HepG2 (cell line): Measurements from ENCODE around the gene UBL5. TPM values are rescaled to one million over a fixed set of nuclear protein-coding genes. Genes with fewer than 3 reads are reported as not detected.

Experiments
- NCOR1 ChIP-seq: fragments of 200-600 bp; sonication (generic); IDR thresholded peaks from 2 replicates; pipeline ENCODE4 v1.7.0; 2017; ENCODE audit warnings: antibody characterized with exemption, low read length, borderline replicate concordance
- PHF8 ChIP-seq: sonication (generic); formaldehyde crosslinking; IDR thresholded peaks from 2 replicates; pipeline ENCODE4 v1.5.0; 2020; ENCODE audit warnings: missing genetic modification reagents
- RORA ChIP-seq: sonication (generic); formaldehyde crosslinking; IDR thresholded peaks from 2 replicates; pipeline ENCODE4 v1.5.0; 2020; ENCODE audit warnings: mild to moderate bottlenecking, missing genetic modification reagents, moderate library complexity
- SKI ChIP-seq: fragments of 450-650 bp; IDR thresholded peaks from one replicate; pipeline ENCODE4 v1.6.1; 2018; ENCODE audit warnings: mild to moderate bottlenecking; ENCODE audit not compliant: partially characterized antibody
- SP5 ChIP-seq: IDR thresholded peaks from 2 replicates; pipeline ENCODE4 v1.6.1; 2016; ENCODE audit warnings: low read depth, borderline replicate concordance
- TEAD3 ChIP-seq: optimal IDR thresholded peaks from 2 replicates; pipeline ENCODE3; 2016; ENCODE audit warnings: borderline replicate concordance
- ZC3H13 ChIP-seq: sonication (generic); formaldehyde crosslinking; IDR thresholded peaks from 2 replicates; pipeline ENCODE4 v1.8.1; 2023; ENCODE audit warnings: mild to moderate bottlenecking, missing genetic modification reagents, moderate library complexity
- ZNF232 ChIP-seq: sonication (generic); formaldehyde crosslinking; IDR thresholded peaks from 2 replicates; pipeline ENCODE4 v1.4.0; 2020; ENCODE audit warnings: missing genetic modification reagents, borderline replicate concordance
- polyA plus RNA-seq, 8 experiments: library from polyadenylated mRNA; depleted of rRNA in 3 of 8; stranded (reverse) in 7 of 8; unstranded in 1 of 8; fragments of >200 nt; fragmentation: Illumina TruSeq in 4 of 8; extraction: Trizol in 4 of 8; gene quantifications; 2 replicates each; pipeline versions ENCODE4 v1.2.1 to v1.2.3, GENCODE V29; 2011 to 2016; ENCODE audit warnings: low read depth in 4 of 8, missing spikeins in 1 of 8, mixed read lengths in 1 of 8; ENCODE audit not compliant: insufficient read depth in 1 of 8
- total RNA-seq, 5 experiments: library from RNA; depleted of rRNA; stranded (reverse); fragments of >200 nt; fragmentation: Illumina TruSeq; extraction: Trizol; gene quantifications; 2 replicates each; pipeline ENCODE4 v1.2.3, GENCODE V29; 2016; ENCODE audit warnings: low read depth in 1 of 5
- TF ChIP-seq, protein P1 (sequence below): sonication (generic); formaldehyde crosslinking; IDR thresholded peaks from 2 replicates; pipeline ENCODE4 v1.4.0; 2020; ENCODE audit warnings: low read depth, mild to moderate bottlenecking, missing genetic modification reagents
- TF ChIP-seq, protein P2 (sequence below): sonication (generic); formaldehyde crosslinking; IDR thresholded peaks from 2 replicates; pipeline ENCODE4 v1.5.1; 2020; ENCODE audit warnings: mild to moderate bottlenecking, missing genetic modification reagents, moderate library complexity
- TF ChIP-seq, protein P3 (sequence below): sonication (generic); formaldehyde crosslinking; IDR thresholded peaks from 2 replicates; pipeline ENCODE4 v1.5.0; 2020; ENCODE audit warnings: missing genetic modification reagents
- TF ChIP-seq, protein P4 (sequence below), 2 experiments: sonication (generic) in 1 of 2; formaldehyde crosslinking in 1 of 2; IDR thresholded peaks; 2 replicates each; pipeline versions ENCODE4 v1.5.1 to v1.6.1; 2011 to 2020; ENCODE audit warnings: borderline replicate concordance in 1 of 2, low read depth in 1 of 2, low read length in 1 of 2, mild to moderate bottlenecking in 1 of 2, missing genetic modification reagents in 1 of 2, moderate library complexity in 1 of 2
- TF ChIP-seq, protein P5 (sequence below): IDR thresholded peaks from 2 replicates; pipeline ENCODE4 v1.6.1; 2016; ENCODE audit warnings: low read depth
- TF ChIP-seq, protein P6 (sequence below): sonication (generic); formaldehyde crosslinking; IDR thresholded peaks from 2 replicates; pipeline ENCODE4 v1.9.0; 2022; ENCODE audit warnings: low read depth, missing genetic modification reagents

UBL5 gene
- total and polyA plus RNA-seq, 2 of the 13 experiments (the other 11 are each of a cell fraction or from before 2014, with no cell fraction given): 373 to 487 TPM

DNA sequence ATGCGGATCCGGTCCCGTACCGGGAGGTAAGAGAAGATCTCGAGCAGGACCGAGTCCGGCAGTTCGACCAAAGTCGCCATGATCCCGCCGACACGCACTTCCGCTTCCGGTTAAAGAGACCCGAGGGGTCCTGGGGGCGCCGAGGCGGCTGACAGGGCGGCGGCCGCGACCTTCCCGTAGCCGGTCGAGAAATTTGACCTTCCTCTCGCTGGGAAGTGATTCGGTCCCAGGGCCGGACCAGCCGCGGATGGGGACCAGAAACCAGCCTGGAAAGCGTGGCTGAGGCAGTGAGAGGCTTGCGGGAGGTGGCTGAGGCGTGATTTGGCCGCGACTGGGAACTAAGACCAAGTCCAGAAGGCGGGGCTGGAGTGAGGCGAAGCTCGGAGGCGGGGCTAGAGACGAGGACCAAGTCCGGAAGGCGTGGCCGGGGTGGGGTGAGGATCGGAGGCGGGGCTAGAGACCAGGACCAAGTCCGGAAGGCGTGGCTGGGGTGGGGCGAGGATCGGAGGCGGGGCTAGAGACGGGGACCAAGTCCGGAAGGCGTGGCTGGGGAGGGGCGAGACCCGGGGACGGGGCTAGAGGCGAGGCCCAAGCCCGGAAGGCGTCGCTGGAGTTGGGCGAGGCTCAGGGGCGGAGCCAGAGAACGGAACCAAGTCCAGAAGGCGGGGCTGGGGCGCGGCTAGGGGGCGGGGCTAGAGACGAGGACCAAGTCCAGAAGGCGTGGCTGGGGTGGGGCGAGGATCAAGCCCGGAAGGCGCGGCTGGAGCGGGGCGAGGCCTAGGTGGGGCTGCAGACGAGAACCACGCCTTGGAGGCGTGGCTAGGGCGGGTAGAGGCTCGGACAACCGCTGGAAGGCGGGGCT is 8.8 kb upstream of the UBL5 start, which contains the start of gene FBXL12 (continued):
- TF ChIP-seq, protein P1, sequence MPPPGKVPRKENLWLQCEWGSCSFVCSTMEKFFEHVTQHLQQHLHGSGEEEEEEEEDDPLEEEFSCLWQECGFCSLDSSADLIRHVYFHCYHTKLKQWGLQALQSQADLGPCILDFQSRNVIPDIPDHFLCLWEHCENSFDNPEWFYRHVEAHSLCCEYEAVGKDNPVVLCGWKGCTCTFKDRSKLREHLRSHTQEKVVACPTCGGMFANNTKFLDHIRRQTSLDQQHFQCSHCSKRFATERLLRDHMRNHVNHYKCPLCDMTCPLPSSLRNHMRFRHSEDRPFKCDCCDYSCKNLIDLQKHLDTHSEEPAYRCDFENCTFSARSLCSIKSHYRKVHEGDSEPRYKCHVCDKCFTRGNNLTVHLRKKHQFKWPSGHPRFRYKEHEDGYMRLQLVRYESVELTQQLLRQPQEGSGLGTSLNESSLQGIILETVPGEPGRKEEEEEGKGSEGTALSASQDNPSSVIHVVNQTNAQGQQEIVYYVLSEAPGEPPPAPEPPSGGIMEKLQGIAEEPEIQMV (CRISPR knock-in tag): peak; percentile 41; the same call in 1 of the 2 replicates
- TF ChIP-seq, protein P2, sequence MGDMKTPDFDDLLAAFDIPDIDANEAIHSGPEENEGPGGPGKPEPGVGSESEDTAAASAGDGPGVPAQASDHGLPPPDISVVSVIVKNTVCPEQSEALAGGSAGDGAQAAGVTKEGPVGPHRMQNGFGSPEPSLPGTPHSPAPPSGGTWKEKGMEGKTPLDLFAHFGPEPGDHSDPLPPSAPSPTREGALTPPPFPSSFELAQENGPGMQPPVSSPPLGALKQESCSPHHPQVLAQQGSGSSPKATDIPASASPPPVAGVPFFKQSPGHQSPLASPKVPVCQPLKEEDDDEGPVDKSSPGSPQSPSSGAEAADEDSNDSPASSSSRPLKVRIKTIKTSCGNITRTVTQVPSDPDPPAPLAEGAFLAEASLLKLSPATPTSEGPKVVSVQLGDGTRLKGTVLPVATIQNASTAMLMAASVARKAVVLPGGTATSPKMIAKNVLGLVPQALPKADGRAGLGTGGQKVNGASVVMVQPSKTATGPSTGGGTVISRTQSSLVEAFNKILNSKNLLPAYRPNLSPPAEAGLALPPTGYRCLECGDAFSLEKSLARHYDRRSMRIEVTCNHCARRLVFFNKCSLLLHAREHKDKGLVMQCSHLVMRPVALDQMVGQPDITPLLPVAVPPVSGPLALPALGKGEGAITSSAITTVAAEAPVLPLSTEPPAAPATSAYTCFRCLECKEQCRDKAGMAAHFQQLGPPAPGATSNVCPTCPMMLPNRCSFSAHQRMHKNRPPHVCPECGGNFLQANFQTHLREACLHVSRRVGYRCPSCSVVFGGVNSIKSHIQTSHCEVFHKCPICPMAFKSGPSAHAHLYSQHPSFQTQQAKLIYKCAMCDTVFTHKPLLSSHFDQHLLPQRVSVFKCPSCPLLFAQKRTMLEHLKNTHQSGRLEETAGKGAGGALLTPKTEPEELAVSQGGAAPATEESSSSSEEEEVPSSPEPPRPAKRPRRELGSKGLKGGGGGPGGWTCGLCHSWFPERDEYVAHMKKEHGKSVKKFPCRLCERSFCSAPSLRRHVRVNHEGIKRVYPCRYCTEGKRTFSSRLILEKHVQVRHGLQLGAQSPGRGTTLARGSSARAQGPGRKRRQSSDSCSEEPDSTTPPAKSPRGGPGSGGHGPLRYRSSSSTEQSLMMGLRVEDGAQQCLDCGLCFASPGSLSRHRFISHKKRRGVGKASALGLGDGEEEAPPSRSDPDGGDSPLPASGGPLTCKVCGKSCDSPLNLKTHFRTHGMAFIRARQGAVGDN (CRISPR knock-in tag): peak; percentile 91
- TF ChIP-seq, protein P3, sequence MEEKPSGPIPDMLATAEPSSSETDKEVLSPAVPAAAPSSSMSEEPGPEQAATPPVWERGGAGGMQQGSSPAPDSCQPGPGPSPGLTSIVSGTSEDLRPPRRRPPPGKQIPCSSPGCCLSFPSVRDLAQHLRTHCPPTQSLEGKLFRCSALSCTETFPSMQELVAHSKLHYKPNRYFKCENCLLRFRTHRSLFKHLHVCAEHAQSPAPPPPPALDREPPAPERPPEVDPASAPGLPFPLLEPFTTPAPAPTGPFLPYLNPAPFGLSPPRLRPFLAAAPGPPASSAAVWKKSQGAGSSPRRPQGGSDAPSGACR (CRISPR knock-in tag): 0 out of 2 replicates have a peak, but pooled peaks have one; percentile 37
- TF ChIP-seq SP5 (CRISPR knock-in tag) (peak; percentile 72), RORA (CRISPR knock-in tag) (no peak), ZNF232 (no peak), NCOR1 (no peak), ZC3H13 (CRISPR knock-in tag) (peak; percentile 61), TEAD3 (peak; percentile 5), PHF8 (CRISPR knock-in tag) (peak; percentile 97), SKI (peak; percentile 58)
- TF ChIP-seq, protein P4, sequence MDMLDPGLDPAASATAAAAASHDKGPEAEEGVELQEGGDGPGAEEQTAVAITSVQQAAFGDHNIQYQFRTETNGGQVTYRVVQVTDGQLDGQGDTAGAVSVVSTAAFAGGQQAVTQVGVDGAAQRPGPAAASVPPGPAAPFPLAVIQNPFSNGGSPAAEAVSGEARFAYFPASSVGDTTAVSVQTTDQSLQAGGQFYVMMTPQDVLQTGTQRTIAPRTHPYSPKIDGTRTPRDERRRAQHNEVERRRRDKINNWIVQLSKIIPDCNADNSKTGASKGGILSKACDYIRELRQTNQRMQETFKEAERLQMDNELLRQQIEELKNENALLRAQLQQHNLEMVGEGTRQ (IDR thresholded peaks at IDR 0.05; ENCODE audit: low read depth, low read length): no peak
- TF ChIP-seq, protein P4 (CRISPR knock-in tag; IDR thresholded peaks at IDR 0.05; ENCODE audit: borderline replicate concordance): no peak
- TF ChIP-seq, protein P5, sequence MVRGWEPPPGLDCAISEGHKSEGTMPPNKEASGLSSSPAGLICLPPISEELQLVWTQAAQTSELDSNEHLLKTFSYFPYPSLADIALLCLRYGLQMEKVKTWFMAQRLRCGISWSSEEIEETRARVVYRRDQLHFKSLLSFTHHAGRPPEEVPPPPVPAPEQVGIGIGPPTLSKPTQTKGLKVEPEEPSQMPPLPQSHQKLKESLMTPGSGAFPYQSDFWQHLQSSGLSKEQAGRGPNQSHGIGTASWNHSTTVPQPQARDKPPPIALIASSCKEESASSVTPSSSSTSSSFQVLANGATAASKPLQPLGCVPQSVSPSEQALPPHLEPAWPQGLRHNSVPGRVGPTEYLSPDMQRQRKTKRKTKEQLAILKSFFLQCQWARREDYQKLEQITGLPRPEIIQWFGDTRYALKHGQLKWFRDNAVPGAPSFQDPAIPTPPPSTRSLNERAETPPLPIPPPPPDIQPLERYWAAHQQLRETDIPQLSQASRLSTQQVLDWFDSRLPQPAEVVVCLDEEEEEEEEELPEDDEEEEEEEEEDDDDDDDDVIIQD (CRISPR knock-in tag): peak; percentile 62; the same call in 1 of the 2 replicates
- TF ChIP-seq, protein P6, sequence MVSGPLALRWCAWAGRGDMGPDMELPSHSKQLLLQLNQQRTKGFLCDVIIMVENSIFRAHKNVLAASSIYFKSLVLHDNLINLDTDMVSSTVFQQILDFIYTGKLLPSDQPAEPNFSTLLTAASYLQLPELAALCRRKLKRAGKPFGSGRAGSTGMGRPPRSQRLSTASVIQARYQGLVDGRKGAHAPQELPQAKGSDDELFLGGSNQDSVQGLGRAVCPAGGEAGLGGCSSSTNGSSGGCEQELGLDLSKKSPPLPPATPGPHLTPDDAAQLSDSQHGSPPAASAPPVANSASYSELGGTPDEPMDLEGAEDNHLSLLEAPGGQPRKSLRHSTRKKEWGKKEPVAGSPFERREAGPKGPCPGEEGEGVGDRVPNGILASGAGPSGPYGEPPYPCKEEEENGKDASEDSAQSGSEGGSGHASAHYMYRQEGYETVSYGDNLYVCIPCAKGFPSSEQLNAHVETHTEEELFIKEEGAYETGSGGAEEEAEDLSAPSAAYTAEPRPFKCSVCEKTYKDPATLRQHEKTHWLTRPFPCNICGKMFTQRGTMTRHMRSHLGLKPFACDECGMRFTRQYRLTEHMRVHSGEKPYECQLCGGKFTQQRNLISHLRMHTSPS (CRISPR knock-in tag): peak; percentile 53; the same call in 1 of the 2 replicates
